Fibroblast of villous mesenchyme (primary cell): ENCODE data around the gene NMT1. TPM values are rescaled to one million over a fixed set of nuclear protein-coding genes. Genes with fewer than 3 reads are reported as not detected.
A peak's percentile ranks its signal among the peaks of the same experiment; 100 is the strongest.

Experiments used
- DNase-seq: peaks from one replicate; pipeline ENCODE4 v3.0.0-alpha.2; 2010; ENCODE audit warnings: low read depth
- H3K4me3 ChIP-seq: 2 replicates; pipeline ENCODE4 v1.5.1; 2011; ENCODE audit warnings: low read depth, mild to moderate bottlenecking, low read length
- total RNA-seq: library from RNA; depleted of rRNA; stranded (reverse); fragments of >200 nt; gene quantifications from 2 replicates; pipeline ENCODE4 v1.2.3, GENCODE V29; 2012
- TF ChIP-seq, protein P1 (sequence below): IDR thresholded peaks from 2 replicates; pipeline ENCODE4 v1.5.1; 2012; ENCODE audit warnings: low read depth, mild to moderate bottlenecking, low read length; ENCODE audit not compliant: insufficient read depth

The NMT1 gene
- total RNA-seq, 1 donor = 78.2 TPM

DNA sequence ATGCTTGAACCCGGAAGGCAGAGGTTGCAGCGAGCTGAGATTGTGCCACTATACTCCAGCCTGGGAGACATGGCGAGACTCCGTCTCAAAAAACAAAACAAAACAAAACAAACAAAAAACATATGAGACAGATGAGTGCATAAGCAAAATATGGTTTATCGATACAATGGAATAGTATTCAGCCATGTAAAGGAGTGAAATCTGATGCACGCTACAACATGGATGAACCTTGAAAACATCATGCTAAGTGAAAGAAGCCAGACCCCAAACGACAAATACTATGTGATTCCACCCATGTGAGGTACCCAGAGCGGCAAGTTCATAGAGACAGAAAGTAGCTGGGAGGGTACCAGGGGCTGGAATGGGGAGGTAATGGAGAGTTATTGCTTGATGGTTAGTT is 64.4 kb downstream of the NMT1 start:
- H3K4me3 ChIP-seq = no peak overlapping the region
- TF ChIP-seq, protein P1, sequence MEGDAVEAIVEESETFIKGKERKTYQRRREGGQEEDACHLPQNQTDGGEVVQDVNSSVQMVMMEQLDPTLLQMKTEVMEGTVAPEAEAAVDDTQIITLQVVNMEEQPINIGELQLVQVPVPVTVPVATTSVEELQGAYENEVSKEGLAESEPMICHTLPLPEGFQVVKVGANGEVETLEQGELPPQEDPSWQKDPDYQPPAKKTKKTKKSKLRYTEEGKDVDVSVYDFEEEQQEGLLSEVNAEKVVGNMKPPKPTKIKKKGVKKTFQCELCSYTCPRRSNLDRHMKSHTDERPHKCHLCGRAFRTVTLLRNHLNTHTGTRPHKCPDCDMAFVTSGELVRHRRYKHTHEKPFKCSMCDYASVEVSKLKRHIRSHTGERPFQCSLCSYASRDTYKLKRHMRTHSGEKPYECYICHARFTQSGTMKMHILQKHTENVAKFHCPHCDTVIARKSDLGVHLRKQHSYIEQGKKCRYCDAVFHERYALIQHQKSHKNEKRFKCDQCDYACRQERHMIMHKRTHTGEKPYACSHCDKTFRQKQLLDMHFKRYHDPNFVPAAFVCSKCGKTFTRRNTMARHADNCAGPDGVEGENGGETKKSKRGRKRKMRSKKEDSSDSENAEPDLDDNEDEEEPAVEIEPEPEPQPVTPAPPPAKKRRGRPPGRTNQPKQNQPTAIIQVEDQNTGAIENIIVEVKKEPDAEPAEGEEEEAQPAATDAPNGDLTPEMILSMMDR = no peak
- no peak for DNase-seq

DNA sequence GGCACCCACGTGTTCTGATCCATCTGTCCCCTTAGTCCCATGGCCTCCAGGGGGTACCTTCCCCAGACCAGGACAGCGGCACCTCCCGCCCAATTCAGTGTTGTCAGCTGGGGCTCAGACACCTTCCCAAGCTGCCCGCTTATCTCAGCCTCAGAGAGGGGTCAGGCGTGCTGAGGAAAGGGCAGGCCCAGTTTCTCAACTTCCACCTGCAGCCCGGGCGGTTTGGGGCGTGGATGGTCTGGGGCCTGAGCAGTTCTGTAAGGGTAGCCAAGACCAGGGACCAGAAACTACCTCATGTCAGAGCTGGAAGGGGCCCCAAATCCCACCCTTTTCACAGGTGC is 66.1 kb downstream of the NMT1 start:
- H3K4me3 ChIP-seq = no peak overlapping the region
- no peak for DNase-seq
- TF ChIP-seq, protein P1 = no peak

DNA sequence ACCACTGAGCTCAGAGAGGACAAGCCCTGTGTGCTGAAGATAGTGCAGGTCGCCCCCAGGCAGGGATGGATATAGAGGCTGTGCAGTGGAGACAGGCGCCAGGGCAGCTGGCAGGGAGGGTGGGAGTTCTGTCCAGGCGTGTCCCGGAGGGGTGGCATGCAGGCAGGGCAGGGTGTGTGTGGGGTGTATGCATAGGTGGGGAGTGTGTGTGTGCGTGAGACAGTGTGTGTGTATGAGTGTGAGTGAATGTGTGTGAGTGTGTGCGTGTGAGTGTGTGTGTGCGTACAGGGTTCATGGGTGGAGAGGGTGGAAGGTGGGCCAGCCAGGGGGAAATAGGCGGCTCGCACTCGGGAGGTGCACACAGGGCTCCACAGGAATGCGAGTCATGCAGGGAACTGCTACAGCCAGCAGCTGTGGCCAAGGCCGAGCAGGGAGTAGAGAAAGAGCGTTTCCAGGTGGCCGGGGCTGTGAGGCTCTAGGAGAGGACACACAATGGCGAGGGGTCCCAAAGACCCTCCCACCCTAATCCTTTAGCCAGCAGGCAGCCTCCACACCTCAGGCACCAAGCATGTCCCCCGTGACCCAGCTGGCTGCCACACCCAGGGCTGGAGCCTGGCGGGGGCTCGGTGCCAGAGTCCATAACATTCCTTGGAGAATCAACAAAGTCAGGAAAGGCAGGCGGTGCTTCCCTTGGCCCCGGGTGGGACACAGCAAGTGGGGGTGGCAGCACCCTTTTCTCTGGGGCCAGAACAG is 66.6 kb downstream of the NMT1 start:
- TF ChIP-seq, protein P1 = no peak
- peak; percentile 53 for DNase-seq
- H3K4me3 ChIP-seq = no peak overlapping the region

DNA sequence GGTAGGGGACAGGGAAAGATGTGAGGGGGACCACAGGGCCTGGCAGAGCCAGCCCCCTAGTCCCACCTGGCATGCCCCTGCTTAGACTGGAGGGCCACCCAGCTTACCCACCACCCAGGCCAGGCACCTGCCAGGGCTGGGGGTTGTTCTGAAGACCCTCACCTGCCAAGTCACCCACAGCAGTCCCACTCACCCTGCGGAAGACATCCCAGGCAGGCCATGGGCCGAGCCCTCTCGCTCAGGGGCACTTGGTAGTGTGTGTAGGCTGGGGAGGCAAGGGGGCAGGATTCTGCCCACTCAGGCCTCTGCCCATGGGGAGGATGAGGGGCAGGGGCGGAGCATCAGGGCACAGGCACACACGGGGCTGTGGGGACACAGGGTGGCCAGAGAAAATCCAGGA is 67.2 kb downstream of the NMT1 start:
- DNase-seq = no peak
- no peak overlapping the region for H3K4me3 ChIP-seq
- TF ChIP-seq, protein P1 = no peak

DNA sequence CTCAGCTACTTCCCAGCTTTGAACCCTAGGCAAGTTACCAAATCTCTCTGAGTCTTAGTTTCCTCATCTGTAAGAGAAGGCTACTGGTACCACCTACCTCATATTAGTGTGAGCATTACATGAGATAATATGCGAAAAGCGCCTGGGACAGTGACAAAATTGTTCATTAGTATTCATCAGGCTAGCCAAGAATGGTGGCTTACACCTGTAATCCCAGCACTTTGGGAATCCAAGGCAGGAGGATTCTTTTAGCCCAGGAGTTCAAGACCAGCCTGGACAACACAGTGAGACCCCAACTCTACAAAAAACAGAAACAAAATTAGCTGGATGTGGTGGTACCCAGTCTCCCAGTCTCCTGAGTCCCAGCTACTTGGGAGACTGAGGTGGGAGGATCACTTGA is 67.9 kb downstream of the NMT1 start:
- no peak overlapping the region for H3K4me3 ChIP-seq
- TF ChIP-seq, protein P1 = no peak
- no peak for DNase-seq

DNA sequence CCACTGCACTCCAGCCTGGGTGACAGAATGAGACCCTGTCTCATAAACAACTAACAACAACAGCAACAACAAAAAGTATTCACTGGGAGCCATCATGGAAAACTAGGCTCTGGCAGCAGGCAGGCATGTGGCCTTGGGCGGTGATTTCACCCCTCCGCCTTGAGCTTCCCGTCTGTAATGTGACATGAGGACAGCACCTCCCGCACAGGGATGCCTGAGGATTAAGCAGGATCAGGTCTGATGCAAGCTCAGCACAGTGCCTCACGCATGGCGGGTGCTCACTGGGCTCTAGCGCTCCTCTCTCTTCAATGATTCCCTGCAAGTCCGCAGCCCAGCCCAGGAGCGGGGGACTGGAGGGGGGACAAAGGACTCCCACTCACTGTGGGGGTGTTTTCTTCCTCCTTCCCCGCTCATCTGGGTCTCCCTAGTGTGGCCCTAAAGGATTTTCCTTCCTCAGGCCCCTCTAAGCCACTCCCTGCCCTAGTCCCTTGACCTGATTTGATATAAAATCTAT is 68.4 kb downstream of the NMT1 start:
- TF ChIP-seq, protein P1 = no peak
- H3K4me3 ChIP-seq = peak overlapping the region; percentile 9
- DNase-seq = peak; percentile 91

DNA sequence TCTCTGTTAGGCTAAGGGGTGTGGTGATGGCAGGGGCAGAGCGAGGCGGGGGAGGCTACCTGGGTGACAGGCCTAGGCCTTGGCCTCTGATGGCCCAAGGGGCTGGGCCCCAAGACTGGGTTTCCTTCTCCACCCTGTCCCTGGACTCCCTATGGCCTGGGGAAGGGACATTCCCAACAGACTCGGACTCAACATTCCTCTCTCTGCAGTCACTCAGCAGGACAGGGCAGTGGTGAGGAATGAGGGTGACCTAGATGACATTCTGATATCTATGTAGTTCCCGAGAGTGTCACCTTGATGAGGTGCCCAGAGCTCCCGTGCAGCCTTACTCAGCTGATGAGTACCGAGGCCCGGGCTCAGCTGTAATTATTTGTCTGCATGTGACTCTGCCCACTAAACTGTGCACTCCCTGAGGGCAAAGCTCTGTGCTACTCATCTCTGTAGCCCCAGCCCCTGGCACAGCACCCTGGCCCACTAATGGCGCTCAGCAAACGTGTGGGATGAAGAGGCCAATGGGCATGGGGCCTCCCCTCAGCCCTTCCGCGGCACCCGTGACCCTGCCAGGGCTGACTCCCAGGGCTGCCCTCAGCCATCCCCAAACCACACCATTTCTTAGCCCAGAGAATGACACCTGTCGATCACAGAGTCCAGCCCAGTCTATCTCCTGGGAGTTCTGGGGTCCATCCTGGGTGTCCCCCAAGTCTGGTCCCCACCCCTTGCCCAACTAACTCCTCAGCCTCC is 69.0 kb downstream of the NMT1 start:
- TF ChIP-seq, protein P1 = no peak
- no peak for DNase-seq
- peak overlapping the region; percentile 93 for H3K4me3 ChIP-seq
